NOMO-1 (cell line): ENCODE measurements around the gene SETD9.

ENCODE experiments used
- DNase-seq, 2 experiments: peaks; one replicate each; lab custom pipeline; 2025; ENCODE audit not compliant: unreplicated experiment in 2 of 2; lab: John Stamatoyannopoulos, UW

The SETD9 gene, protein sequence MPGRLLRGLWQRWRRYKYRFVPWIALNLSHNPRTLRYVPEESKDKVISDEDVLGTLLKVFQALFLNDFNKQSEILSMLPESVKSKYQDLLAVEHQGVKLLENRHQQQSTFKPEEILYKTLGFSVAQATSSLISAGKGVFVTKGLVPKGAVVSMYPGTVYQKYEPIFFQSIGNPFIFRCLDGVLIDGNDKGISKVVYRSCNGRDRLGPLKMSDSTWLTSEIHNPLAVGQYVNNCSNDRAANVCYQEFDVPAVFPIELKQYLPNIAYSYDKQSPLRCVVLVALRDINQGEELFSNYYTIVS

DNA sequence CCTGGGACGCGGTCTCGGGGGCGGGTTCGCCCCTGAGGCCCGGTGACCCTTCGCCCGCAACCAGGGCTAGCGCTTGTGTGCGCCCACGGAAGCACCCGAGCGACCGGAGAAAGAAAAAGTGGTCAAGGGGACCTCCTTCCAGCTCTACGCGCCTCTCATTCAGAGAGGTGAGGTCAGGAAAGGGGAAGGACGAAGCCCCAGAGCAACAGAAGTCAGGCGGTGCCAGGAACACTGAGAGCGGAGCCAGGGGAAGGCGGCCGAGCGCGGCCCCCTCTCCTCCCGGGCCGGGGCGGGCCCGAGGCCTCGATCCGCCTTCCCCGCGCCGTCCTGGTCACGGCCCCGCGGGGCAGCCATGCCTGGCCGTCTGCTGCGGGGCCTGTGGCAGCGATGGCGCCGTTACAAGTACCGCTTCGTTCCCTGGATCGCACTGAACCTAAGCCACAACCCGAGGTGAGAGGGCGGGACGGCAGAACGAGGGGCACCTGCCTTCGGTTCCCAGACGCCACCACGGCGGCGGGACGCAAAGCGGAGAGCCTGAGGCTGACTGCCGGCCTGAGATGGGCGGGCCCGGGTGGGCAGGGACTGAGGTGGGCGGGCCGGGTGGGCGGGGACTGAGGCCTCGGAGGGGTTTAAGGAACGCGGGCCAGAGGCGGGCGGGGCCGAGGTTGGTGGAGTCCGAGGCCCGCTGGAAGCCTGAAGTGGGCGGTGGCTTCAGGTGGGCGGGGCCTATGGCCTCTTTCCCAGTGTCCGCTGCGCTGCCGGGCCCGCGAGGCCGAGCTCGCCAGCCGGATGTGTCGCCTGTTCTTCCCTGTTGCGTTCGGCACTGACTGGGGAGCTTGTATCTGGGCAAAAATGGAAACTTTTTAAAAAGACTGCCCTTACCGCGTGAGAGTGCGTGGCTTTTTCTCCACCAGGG lies at the start of gene SETD9:
TSS of gene SETD9 (plus strand) at position 303 of the 916 bp plus-strand sequence. CDS start at position 353, 50 bp downstream.
- peak; percentile 93 to 98 for DNase-seq

GRCh38 chr5:56861893-56862485 lies 47.4 kb upstream of the SETD9 start:
- DNase-seq = no peak

DNA sequence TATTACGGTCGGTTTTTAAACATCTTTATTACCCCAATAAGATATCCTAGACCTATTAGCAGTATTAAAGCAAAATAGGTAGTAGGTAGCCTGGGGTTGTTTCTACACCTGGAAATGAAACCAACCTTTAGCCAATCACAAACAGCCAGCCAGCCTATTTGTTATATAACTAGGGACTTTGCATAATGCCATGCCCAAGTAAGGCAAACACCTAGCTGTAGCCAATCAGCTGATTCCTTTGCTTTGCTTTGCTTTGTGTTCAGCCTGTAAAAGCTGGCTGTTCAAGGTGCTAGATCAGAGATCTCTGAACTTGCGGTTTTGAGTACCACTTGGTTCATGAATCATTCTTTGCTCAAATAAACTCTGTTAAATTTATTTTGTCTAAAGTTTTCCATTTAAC lies 46.5 kb upstream of the SETD9 start:
- no peak for DNase-seq

DNA sequence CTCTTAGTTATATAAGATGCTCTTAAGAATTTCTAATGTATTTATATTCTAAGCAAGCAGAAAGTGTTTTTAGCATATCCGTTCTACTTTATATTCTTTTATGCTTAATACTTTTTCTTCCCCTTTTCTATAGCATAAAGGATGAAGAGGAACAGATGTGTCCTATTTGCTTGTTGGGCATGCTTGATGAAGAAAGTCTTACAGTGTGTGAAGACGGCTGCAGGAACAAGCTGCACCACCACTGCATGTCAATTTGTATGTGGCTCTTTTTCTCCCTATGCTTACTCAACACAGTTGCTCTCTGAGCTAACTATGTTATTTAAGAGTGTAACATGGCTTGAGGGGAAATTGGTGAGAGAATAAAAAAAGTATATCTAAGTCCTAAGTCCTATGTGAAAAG lies 37.6 kb upstream of the SETD9 start:
- no peak for DNase-seq

- no peak for DNase-seq
Measured at GRCh38 chr5:56873056-56873455, 36.3 kb upstream of the SETD9 start.

DNA sequence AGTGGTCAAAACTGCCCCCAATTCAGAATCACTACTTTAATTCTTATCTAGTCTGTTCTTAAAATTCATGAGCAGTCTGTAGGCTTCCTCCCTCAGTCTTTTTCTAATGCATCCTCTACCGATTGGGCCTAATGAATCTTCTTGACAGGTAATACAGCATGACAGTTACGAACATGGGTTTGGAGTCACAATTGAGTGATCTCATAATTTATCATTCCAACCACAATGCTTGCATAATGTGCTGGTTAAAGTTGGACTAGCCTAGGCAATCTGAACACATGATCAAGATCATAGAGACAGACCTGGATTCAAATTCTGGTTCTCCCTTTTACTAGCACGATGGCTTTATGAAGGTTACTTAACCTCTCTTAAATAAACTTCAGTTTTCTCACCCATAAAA lies 33.1 kb upstream of the SETD9 start:
- DNase-seq = peak; percentile 10 to 50

GRCh38 chr5:56881571-56881970 lies 27.8 kb upstream of the SETD9 start:
- DNase-seq = no peak

GRCh38 chr5:56893251-56893951 lies 16.0 kb upstream of the SETD9 start:
- DNase-seq = no peak

DNA sequence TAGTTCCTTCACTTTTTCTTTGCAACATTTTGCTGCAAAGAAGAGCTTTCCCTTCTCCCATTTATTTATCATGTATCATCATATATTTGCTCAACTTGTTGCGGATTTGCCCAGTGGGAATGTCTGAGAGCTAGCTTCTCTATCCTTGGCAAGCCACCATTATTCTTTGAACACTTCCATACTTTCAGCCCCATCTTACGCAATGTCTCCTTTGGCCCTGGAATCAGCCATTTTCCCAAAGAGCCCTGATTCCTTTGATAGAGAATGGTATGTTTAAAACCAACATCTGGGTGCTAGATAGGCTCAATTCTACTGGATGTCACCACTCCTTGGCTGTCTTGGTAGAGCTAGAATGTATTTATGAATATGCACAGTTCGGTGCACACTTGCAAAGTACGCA lies 12.6 kb upstream of the SETD9 start:
- DNase-seq = no peak

DNA sequence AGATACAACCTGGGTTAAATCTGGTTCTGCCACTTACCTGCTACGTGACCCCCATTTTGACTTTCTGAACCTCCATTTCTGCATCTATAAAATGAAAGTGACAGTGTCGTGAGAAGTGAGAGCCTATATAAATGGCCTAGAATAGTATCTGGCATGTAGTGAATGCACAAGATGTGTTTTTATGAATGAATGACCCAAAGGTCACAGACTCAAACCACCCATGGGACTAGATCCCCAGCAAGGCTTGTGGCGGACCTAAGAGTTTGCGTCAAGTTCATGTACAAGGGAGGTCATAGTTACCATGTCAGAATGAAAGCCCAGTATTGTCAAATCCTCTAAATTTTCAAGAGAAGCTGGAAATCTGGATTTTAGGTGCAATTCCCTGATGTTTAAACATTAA lies 11.2 kb upstream of the SETD9 start:
- no peak for DNase-seq

- DNase-seq = peak in 1 of 2 experiments; percentile 27
Measured at GRCh38 chr5:56900395-56900794, 9.0 kb upstream of the SETD9 start.

DNA sequence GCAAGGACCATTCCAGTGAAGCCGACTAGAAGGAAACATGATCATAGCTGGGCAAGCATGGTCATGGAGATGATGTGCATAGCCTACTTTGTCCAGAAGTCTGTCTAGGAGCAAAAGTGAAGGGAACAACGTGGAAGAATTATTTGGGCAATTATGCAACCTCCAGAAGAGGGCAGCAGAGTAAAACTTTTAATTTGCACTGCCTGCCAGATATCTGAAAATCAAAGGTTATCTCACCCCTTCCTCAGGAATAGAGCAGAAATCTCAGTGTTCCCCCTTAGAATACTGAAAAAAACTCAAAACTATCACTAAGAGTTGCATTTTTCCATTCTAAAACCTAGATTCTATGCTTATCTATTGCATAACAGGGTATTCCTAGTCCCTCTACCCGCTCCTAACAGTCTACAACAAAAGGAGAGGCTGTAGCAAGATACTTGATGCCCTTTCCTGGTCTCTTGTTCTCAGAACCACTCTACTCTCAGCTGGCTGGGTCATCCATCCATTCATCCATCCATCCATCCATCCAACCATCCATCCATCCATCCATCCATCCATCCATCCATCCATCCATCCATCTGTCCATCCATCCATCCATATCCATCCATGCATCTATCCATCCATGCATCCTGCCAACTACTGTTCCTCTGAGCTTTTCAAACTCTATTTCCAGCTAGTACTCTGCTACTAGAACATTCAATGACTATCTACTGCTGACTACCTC lies 8.4 kb upstream of the SETD9 start:
- DNase-seq = peak; percentile 27 to 52

- peak in 1 of 2 experiments; percentile 78 for DNase-seq
Measured at GRCh38 chr5:56908942-56909293, 478 bp upstream of the SETD9 start.

GRCh38 chr5:56910210-56910965 lies 992 bp downstream of the SETD9 start:
- peak; percentile 69 to 74 for DNase-seq

DNA sequence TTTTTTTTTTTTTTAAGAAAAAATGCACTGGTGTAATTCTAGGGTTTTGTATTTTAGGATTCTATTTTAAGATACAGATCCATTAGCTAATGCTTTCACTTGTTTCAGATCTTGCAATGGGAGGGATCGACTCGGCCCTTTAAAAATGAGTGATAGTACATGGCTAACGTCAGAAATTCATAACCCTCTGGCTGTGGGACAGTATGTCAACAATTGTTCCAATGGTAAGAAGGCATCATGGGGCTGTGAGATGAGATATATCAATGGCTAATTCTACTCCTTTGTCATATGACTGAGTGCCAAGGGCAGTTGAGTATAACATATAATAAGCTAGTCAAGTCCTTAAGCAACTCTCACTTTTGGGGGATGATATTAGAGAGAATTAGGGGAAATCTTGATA lies 4.4 kb downstream of the SETD9 start:
- no peak for DNase-seq

DNA sequence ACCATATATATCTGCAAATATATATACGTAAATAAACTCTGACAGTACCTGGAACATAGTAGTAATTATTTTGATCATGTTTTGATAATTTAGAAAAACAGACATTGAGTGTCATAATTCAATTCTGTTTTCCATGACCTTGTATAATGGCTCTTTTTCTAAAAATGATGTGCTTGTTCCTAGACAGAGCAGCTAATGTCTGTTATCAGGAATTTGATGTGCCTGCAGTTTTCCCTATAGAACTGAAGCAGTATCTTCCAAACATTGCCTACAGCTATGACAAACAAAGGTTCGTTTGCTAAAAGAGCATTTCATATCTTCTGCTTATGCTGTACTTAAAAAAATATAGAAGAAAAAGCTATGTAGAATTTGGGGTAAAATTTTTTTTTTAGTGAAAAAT lies 5.3 kb downstream of the SETD9 start:
- DNase-seq = no peak

GRCh38 chr5:56917534-56917933 lies 8.1 kb downstream of the SETD9 start:
- no peak for DNase-seq

DNA sequence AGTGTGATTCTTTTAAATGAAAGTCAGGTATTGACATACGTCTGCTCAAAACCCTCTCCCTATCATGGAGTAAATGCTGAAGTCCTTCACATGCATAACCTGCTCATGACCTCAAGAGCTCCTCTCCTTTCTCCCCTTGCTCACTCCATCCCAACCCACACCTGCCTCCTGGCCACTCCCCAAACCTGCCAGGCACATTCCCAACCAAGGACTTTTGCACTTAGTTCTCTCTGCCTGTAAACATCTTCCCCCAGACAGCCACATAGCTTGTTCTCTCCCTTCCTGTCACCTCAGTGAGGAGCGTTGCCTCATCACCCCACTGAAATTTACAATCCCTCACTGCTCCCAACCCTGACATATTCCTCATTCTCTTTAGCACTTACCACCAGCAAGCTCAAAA lies 8.7 kb downstream of the SETD9 start:
- DNase-seq = no peak

DNA sequence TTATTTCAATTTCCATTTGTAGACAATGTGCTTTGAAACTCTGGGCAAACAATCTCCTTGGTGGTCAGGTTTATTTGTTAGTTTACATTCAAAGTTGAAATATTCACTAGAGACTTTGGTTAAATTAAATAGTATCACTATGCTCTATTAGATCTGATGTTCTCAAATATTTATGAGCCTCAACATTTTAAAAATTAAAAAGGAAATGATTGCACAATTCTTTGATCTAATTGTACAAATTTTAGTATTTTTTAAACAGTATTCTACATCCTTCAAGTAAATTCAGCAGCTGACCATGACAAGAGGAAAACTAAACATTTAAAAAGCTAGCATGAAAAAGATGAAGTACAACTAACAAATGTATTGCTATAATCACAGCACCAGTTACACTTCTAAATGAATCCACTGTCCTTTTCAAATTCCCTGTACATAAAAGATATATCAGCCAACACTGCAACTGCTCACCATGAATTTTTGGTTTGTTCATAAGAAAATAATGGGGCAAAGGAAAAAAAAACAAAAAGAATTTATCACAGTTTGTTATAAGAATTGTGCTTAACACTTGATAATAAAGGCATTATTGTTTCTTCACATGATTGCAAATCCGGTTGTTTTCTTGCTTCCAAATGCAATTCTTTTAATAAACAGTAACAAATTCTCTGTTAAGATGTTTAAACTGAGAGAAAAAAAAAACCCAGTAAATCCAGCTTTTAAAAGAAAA lies 10.7 kb downstream of the SETD9 start:
- DNase-seq = no peak
